HG02571 (cell line): ENCODE data around the gene NIPBL.
"Not testable (repeated sequence)": the region's sequence is repeated elsewhere in the genome, so short reads cannot be mapped to it uniquely, and the experiment has no call there.

Experiments used
- ATAC-seq: cut with Tn5 transposase; IDR thresholded peaks from one replicate; pipeline ENCODE4 v1.9.1; 2021; ENCODE audit warnings: mild to moderate bottlenecking, moderate library complexity; ENCODE audit not compliant: unreplicated experiment

NIPBL gene

DNA sequence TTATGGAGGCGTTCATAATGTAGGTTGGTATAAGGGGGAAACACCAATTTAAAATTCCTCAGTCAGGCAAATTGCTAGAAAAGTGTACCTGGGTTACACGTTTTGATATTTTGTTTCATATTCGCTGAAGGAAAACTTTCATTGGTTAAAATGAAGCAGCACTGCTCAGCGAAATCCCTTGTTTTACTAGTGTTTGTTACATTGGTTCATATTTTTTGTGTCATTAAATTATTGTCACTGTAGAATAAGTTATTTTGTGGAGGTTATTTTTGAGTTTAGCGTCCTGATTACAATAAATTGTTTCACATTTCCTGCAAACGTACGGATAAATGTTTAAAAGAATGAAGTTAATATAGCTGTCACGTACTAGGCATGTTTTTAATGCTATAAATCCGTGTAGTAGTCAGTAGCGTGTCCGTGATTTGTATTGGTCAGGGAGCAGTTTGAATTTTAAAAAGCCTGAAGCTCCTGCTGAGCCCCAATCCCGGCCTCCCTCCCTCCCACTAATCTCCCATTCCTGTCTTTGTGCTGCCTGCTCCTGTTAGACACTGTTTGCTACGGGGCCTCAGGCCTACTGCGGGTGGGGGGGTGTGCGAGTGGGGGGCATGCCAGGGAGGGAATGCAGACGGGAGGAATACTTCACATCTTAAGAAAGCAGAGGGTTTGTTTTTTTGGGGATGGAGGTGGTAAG lies 2.0 kb downstream of the NIPBL start:
- ATAC-seq = no peak

DNA sequence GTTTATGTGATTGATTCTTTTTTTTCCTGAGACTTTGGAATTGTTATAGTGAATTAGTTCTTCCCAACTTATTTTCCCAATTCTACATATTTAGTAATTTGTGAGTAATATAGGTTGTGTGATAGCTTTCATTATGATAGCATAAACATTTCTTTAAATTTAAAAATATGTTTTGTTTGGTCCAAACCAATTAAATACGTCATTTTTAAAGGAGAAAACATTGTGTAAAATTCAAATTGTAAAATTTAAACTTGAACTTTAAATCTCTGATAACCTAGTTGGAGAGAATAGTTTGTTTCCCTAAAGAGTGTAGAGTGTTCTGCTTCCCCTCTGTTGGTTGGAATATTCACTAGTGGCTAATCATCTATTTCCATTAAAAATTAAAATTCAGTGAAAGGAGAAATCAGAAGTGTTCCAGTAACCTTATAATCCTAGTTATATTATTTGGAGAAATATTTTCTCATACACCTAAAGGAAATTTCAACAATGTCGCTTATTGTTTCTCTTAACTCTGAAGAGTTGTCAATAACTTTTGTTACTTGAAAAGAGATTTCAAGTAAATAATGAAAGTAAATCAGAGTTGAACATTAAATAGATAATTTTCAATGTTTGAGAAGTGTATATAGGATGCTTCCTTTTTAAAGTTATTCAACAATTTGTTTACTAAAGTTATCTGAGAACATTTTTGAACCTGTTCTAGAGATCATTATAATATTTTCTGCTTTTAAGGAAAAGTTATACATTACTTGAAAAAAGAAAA lies 2.9 kb downstream of the NIPBL start:
- ATAC-seq = no peak

DNA sequence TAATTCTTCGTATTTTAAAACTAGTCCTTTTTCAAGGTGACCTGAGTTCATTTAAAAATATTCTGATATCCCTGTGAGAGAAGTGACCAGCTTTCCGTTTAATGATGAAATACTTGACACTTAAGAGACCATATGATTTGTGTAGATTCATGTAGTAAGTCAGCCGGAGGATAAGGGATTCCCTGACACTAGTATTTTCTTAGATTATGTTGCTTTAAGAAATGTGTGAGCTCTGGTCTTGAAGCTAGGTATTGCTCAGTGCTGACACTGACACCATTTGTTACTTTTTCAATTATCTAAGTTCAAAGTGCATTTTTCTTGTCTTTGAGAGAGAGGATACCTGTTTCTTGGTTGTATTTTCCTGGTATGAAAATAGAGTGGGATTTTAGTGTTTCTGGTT lies 4.2 kb downstream of the NIPBL start:
- ATAC-seq = no peak

DNA sequence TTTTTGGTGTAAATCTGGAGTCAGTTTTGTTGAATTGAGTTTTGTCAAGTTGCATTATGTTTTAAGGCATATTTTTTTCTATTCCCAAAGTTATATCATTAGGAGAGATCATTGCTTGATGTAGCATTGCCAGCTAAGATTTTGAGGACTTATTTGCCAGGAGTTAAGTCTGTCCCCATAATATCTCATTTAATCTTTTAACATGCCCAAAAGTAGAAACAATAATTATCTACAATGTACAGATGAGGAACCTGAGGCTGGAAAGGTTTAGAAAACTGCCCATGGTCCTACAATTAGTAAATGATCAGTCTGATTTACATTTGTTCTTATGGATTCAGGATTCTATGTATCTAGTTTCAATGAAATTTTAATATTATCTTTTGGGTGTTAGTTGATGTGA lies 4.7 kb downstream of the NIPBL start:
- no peak for ATAC-seq

GRCh38 chr5:36881807-36882206 lies 5.2 kb downstream of the NIPBL start:
- no peak for ATAC-seq

GRCh38 chr5:36882250-36882649 lies 5.7 kb downstream of the NIPBL start:
- ATAC-seq = no peak

DNA sequence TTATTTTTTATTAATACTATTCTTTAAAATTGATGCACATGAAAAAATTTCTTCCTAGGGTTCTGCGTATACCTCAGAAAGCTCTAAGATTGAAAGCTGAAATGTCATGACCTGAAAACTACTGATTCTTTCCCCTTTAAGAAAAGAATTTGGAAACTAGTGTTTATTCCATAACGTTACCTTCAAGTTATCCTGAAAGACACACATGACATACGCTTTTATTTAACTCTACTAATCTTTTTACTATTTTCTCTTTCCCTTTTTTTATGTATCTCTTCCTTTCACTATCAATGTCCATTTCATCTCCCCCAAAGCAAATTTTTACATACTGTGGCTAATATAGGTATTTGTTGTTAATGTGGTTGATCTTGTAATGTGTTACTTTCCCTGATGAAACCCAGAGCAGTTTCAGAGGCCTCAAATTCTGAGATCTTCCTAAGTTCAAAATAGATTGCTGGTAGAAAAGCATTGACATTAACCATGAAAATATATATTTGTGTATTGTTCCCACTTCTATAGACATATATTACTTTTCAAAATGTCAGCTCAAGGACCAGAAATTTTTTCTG lies 7.4 kb downstream of the NIPBL start:
- no peak for ATAC-seq

DNA sequence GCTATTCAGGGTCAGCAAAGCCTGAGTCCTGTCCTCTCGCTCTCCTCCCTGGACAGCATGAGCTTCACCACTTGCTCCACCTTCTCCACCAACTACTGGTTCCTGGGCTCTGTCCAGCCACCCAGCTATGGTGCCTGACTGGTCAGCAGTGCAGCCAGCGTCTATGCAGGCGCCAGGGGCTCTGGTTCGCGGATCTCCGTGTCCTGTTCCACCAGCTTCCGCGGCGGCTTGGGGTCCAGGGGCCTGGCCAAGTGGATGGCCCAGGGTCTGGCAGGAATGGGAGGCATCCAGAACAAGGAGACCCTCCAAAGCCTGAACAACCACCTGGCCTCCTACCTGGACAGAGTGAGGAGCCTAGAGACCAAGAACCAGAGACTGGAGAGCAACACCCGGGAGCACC lies 8.6 kb downstream of the NIPBL start:
- ATAC-seq = no peak

DNA sequence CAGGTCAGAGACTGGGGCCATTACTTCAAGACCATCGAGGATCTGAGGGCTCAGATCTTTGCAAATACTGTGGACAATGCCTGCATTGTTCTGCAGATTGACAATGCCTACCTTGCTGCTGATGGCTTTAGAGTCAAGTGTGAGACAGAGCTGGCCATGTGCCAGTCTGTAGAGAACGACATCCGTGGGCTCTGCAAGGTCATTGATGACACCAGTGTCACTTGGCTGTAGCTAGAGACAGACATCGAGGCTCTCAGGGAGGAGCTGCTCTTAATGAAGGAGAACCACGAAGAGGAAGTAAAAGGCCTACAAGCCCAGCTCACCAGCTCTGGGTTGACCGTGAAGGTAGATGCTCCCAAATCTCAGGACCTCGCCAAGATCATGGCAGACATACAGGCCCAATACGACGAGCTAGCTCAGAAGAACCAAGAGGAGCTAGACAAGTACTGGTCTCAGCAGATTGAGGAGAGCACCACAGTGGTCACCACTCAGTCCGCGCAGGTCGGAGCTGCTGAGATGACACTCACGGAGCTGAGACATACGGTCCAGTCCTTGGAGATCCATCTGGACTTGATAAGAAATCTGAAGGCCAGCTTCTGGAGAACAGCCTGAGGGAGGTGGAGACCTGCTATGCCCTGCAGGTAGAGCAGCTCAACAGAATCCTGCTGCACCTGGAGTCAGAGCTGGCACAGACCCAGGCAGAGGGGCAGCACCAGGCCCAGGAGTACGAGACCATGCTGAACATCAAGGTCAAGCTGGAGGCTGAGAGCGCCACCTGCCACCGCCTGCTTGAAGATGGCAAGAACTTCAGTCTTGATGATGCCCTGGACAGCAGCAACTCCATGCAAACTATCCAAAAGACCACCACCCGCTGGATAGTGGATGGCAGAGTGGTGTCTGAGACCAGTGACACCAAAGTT lies 9.3 kb downstream of the NIPBL start:
- no peak for ATAC-seq

- ATAC-seq = no peak
Measured at GRCh38 chr5:36886791-36887190, 10.2 kb downstream of the NIPBL start.

GRCh38 chr5:36887532-36887931 lies 11.0 kb downstream of the NIPBL start:
- no peak for ATAC-seq

DNA sequence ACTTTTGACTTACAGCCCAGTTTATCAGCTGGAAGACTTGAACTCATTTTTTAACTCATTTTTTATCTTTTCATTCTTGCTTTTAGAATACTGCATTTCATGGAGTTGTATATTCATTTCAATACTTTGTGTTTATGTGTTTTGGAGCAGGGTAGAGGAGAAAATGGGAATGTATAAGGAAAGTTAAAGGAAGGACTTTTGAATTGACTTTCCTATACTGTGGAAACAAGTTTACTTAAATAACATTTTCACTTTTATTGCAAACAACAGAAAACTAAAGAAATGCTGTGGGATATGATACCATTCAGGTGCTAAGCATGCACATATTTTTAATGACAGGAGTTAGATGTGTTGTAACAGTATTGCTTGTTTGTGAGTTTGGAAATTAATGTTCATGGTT lies 11.7 kb downstream of the NIPBL start:
- ATAC-seq = no peak

GRCh38 chr5:36889264-36889663 lies 12.7 kb downstream of the NIPBL start:
- no peak for ATAC-seq

DNA sequence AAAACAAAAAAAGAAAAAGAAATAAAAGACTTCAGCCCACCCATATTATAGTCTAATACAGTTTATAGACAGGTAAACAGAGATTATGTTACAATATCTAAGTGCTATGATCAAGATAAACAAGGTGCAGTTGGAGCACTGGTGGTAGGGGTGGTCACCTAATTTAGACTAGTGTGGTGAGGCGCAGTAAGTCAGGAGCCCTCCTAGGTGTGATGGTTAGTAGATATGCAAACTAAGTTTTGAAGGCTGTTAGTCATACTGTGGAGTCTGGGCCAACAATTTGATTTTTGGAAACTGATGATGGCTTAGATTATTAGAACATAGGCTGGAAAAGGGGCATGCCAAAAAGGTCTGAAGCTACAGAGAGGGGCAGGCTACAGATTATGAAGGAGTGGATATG lies 14.7 kb downstream of the NIPBL start:
- no peak for ATAC-seq

- ATAC-seq = not testable (repeated sequence)
Measured at GRCh38 chr5:36892085-36892830, 15.7 kb downstream of the NIPBL start.

DNA sequence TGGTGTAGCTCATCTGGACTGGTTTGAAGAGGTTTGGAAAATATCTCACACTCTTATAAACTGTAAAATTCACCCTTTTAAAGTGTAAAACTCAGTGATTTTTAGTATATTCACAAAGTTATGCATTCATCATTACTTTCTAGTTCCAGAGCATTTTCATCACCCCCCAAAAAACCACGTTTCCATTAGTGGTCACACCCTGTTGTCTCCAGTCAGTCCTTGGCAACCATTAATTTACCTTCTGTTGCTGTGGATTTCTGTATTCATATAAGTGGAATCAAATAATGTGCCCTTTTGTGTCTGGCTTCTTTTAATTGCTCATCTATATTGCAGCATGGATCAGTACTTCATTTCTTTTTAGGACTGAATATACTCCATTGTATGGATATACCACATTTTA lies 18.4 kb downstream of the NIPBL start:
- ATAC-seq = no peak

DNA sequence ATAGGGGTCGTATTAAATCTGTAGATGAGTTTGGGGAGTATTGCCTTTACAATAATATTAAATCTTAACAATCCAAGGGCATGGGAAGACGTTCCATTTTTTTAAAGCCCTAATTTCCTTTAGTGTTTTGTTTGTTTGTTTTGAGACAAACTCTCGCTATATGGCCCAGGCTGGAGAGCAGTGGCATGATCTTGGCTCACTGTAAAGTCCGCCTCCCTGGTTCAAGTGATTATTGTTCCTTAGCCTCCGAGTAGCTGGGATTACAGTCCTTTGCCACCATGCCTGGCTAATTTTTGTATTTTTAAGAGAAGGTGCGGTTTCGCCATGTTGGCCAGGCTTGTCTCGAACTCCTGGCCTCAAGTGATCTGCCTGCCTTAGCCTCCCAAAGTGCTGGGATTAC lies 19.9 kb downstream of the NIPBL start:
- ATAC-seq = no peak

DNA sequence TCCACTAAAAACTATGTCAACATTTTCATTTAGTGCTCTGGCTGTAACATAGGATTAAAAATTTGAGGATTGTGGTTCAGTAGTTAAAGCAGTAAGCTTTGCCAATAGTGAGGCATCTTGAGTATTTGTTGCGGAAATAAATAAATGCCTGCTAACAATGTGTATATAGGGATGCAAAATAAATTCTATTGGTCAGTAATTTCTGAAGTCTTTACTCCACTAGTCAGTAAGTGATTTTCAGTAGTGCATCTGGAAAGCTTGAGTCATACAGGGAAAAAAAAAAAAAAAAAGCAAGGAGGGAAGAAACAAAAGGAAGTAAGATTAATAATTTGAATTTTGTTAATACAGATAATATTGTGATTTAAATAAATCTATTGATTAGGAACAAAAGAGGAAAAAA lies 21.0 kb downstream of the NIPBL start:
- ATAC-seq = no peak

DNA sequence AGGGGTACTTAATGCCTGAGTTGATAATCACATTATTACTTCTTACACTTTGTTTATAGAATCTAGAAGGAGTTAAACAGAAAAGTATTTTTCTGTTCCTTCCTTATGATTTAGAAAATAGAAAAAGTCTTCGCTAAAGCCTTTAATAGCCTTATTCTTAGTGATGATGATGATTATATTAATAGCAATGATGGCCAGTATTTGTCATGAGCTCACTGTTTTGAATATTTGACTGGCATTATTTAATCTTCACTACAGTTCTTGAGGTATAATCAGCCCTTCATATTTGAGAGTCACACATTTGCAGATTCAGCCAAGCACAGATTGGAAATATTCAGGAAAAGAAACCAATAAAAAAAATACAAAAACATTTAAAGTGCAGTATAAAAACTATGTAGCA lies 23.3 kb downstream of the NIPBL start:
- ATAC-seq = no peak

- ATAC-seq = no peak
Measured at GRCh38 chr5:36900283-36900682, 23.7 kb downstream of the NIPBL start.

DNA sequence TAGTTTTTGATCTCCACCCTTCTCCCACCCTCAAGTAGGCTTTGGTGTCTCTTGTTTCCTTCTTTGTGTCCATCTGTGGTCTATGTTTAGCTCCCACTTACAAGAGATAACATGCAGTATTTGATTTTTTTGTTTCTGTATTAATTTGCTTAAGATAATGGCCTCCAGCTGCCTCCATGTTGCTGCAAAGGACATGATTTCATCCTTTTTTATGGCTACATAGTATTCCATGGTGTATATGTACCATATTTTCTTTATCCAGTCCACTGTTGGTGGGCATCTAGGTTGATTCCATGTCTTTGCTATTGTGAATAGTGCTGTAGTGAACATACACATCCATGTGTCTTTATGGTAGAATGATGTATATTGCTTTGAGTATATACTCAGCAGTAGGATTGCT lies 24.5 kb downstream of the NIPBL start:
- not testable (repeated sequence) for ATAC-seq
